ENCODE measurements around the gene ZSCAN1.
"Not testable (repeated sequence)": the region's sequence is repeated elsewhere in the genome, so short reads cannot be mapped to it uniquely, and the experiment has no call there.

ZSCAN1 gene

GRCh38 chr19:58033741-58034476 is at the start of gene ZSCAN1:
ZSCAN1 (plus strand) TSS chr19:58034025; CDS start chr19:58037837, 3,812 bp downstream.
- peak in 1 of 2 experiments; percentile 13 for DNase-seq

- no peak for DNase-seq
Observed at GRCh38 chr19:57992841-57993240, 41.0 kb upstream of the ZSCAN1 start.

- DNase-seq = no peak
Observed at GRCh38 chr19:58000677-58001076, 33.1 kb upstream of the ZSCAN1 start.

- no peak for DNase-seq
Observed at GRCh38 chr19:58001895-58002369, 31.9 kb upstream of the ZSCAN1 start.

- peak; percentile 31 to 56 for DNase-seq
Observed at GRCh38 chr19:58002384-58003173, 31.2 kb upstream of the ZSCAN1 start, which contains the start of gene ZNF606. ZNF606 (minus strand) TSS chr19:58002820; CDS start chr19:58001319, 1,501 bp downstream.

- no peak for DNase-seq
Observed at GRCh38 chr19:58003174-58003828, 30.5 kb upstream of the ZSCAN1 start.

GRCh38 chr19:58007285-58007684 is 26.5 kb upstream of the ZSCAN1 start:
- DNase-seq = no peak

GRCh38 chr19:58008877-58009276 is 24.9 kb upstream of the ZSCAN1 start:
- not testable (repeated sequence) for DNase-seq

- DNase-seq = no peak
Observed at GRCh38 chr19:58009301-58009665, 24.5 kb upstream of the ZSCAN1 start.

GRCh38 chr19:58009666-58010301 is 24.0 kb upstream of the ZSCAN1 start:
- DNase-seq = peak in 1 of 2 experiments; percentile 40

- DNase-seq = no peak
Observed at GRCh38 chr19:58010507-58010906, 23.3 kb upstream of the ZSCAN1 start.

- no peak for DNase-seq
Observed at GRCh38 chr19:58014141-58014540, 19.7 kb upstream of the ZSCAN1 start.

GRCh38 chr19:58020129-58020528 is 13.7 kb upstream of the ZSCAN1 start:
- DNase-seq = no peak

- no peak for DNase-seq
Observed at GRCh38 chr19:58021541-58022282, 12.1 kb upstream of the ZSCAN1 start.

- DNase-seq = no peak
Observed at GRCh38 chr19:58022283-58022660, 11.6 kb upstream of the ZSCAN1 start.

- no peak for DNase-seq
Observed at GRCh38 chr19:58024661-58025060, 9.2 kb upstream of the ZSCAN1 start.

- DNase-seq = no peak
Observed at GRCh38 chr19:58034477-58034793, 610 bp downstream of the ZSCAN1 start.

GRCh38 chr19:58035863-58036262 is 2.0 kb downstream of the ZSCAN1 start:
- DNase-seq = no peak

GRCh38 chr19:58037927-58038687 is 4.3 kb downstream of the ZSCAN1 start:
- DNase-seq = no peak

- no peak for DNase-seq
Observed at GRCh38 chr19:58038688-58039204, 4.9 kb downstream of the ZSCAN1 start.

Measured in SW 1271 (cell line).